ENCODE measurements around the gene C2CD2L. TPM values are rescaled to one million over a fixed set of nuclear protein-coding genes. Genes with fewer than 3 reads are reported as not detected.

Gene C2CD2L
- total and polyA plus RNA-seq, 2 of the 13 experiments (the other 11 are each of a cell fraction or from before 2014, with no cell fraction given), result 3.7 to 5.5 TPM

GRCh38 chr11:119095066-119095880 lies 11.9 kb upstream of the C2CD2L start (continued):
- TF ChIP-seq ZBTB7B (CRISPR knock-in tag; IDR thresholded peaks at IDR 0.05) (no peak), NPAS2 (CRISPR knock-in tag; IDR thresholded peaks at IDR 0.05; ENCODE audit: borderline replicate concordance) (no peak), ZNF280B (CRISPR knock-in tag; IDR thresholded peaks at IDR 0.05; ENCODE audit: borderline replicate concordance) (peak; percentile 84), ZXDC (CRISPR knock-in tag; IDR thresholded peaks at IDR 0.05) (no peak), RARG (CRISPR knock-in tag; IDR thresholded peaks at IDR 0.05; ENCODE audit: low read depth) (no peak), PLSCR1 (CRISPR knock-in tag; IDR thresholded peaks at IDR 0.05; ENCODE audit: borderline replicate concordance) (no peak), KDM4B (CRISPR knock-in tag; IDR thresholded peaks at IDR 0.05) (no peak), ZNF660 (CRISPR knock-in tag; IDR thresholded peaks at IDR 0.05; ENCODE audit: borderline replicate concordance, low read depth) (no peak), ZNF644 (CRISPR knock-in tag; IDR thresholded peaks at IDR 0.05; ENCODE audit: low read depth) (no peak), MEIS2 (CRISPR knock-in tag; IDR thresholded peaks at IDR 0.05) (peak; percentile 77), TFDP1 (CRISPR knock-in tag; IDR thresholded peaks at IDR 0.05; ENCODE audit: borderline replicate concordance) (peak; percentile 98), ZBTB40 (IDR thresholded peaks at IDR 0.05) (no peak), ZBTB40 (CRISPR knock-in tag; IDR thresholded peaks at IDR 0.05) (peak; percentile 85)

Data from HepG2 (cell line).